H4 (cell line): ENCODE results near the gene SLC26A1. TPM values are rescaled to one million over a fixed set of nuclear protein-coding genes. Genes with fewer than 3 reads are reported as not detected.
"Not testable (repeated sequence)": the region's sequence is repeated elsewhere in the genome, so short reads cannot be mapped to it uniquely, and the experiment has no call there.

ENCODE experiments used
- DNase-seq: peaks from one replicate; pipeline ENCODE4 v3.0.0-alpha.2; 2015; ENCODE audit warnings: low spot score
- total RNA-seq: library from RNA; depleted of rRNA; stranded (reverse); fragments of >200 nt; shearing (Covaris generic); gene quantifications from 2 replicates; pipeline ENCODE4 v1.2.3, GENCODE V29; 2014

Gene SLC26A1
- total RNA-seq, 1 experiment from 2014 or later = not detected

- DNase-seq = no peak
Measured at GRCh38 chr4:985123-985830, 7.9 kb downstream of the SLC26A1 start.

- no peak for DNase-seq
Measured at GRCh38 chr4:984336-985054, 8.7 kb downstream of the SLC26A1 start.

GRCh38 chr4:982814-983213 lies 10.4 kb downstream of the SLC26A1 start:
- no peak for DNase-seq

GRCh38 chr4:982291-982690 lies 10.9 kb downstream of the SLC26A1 start:
- no peak for DNase-seq

- DNase-seq = no peak
Measured at GRCh38 chr4:978957-979701, 14.1 kb downstream of the SLC26A1 start.

- DNase-seq = not testable (repeated sequence)
Measured at GRCh38 chr4:976016-976415, 17.2 kb downstream of the SLC26A1 start.

GRCh38 chr4:974668-975067 lies 18.5 kb downstream of the SLC26A1 start:
- DNase-seq = no peak

- peak; percentile 33 for DNase-seq
Measured at GRCh38 chr4:973431-974397, 19.5 kb downstream of the SLC26A1 start, which contains the start of gene DGKQ. Gene DGKQ, minus strand, starts transcription at chr4:973569. Its CDS starts 87 bp downstream, at chr4:973482.

- DNase-seq = no peak
Measured at GRCh38 chr4:972651-973424, 20.4 kb downstream of the SLC26A1 start.

- DNase-seq = no peak
Measured at GRCh38 chr4:971666-972500, 21.3 kb downstream of the SLC26A1 start.

- no peak for DNase-seq
Measured at GRCh38 chr4:970854-971520, 22.2 kb downstream of the SLC26A1 start.

- no peak for DNase-seq
Measured at GRCh38 chr4:970046-970745, 23.0 kb downstream of the SLC26A1 start.

- DNase-seq = no peak
Measured at GRCh38 chr4:968621-969394, 24.4 kb downstream of the SLC26A1 start.

GRCh38 chr4:968221-968620 lies 25.0 kb downstream of the SLC26A1 start:
- no peak for DNase-seq

GRCh38 chr4:967113-968104 lies 25.8 kb downstream of the SLC26A1 start:
- no peak for DNase-seq
